ENCODE measurements around the gene PCNX2.
"Not testable (repeated sequence)": the region's sequence is repeated elsewhere in the genome, so short reads cannot be mapped to it uniquely, and the experiment has no call there.

The PCNX2 gene

GRCh38 chr1:233233508-233234040, 62.0 kb downstream of the PCNX2 start:
- no peak for DNase-seq (ENCODE audit: low read depth in 2 of 2, low spot score in 1 of 2)

GRCh38 chr1:233230011-233230410, 65.5 kb downstream of the PCNX2 start:
- DNase-seq (ENCODE audit: low read depth in 2 of 2, low spot score in 1 of 2), result no peak

- DNase-seq (ENCODE audit: low read depth in 2 of 2, low spot score in 1 of 2), result no peak
Measured at GRCh38 chr1:233229288-233229687, 66.2 kb downstream of the PCNX2 start.

GRCh38 chr1:233227930-233228465, 67.5 kb downstream of the PCNX2 start:
- no peak for DNase-seq (ENCODE audit: low read depth in 2 of 2, low spot score in 1 of 2)

- DNase-seq (ENCODE audit: low read depth in 2 of 2, low spot score in 1 of 2), result no peak
Measured at GRCh38 chr1:233224311-233224710, 71.2 kb downstream of the PCNX2 start.

- no peak for DNase-seq (ENCODE audit: low read depth in 2 of 2, low spot score in 1 of 2)
Measured at GRCh38 chr1:233217832-233218231, 77.7 kb downstream of the PCNX2 start.

- DNase-seq (ENCODE audit: low read depth in 2 of 2, low spot score in 1 of 2), result no peak
Measured at GRCh38 chr1:233216009-233216408, 79.5 kb downstream of the PCNX2 start.

- DNase-seq (ENCODE audit: low read depth in 2 of 2, low spot score in 1 of 2), result no peak
Measured at GRCh38 chr1:233215135-233215760, 80.3 kb downstream of the PCNX2 start.

GRCh38 chr1:233211595-233211994, 83.9 kb downstream of the PCNX2 start:
- no peak for DNase-seq (ENCODE audit: low read depth in 2 of 2, low spot score in 1 of 2)

GRCh38 chr1:233211106-233211505, 84.4 kb downstream of the PCNX2 start:
- DNase-seq (ENCODE audit: low read depth in 2 of 2, low spot score in 1 of 2), result no peak

GRCh38 chr1:233209481-233209880, 86.0 kb downstream of the PCNX2 start:
- DNase-seq (ENCODE audit: low read depth in 2 of 2, low spot score in 1 of 2), result no peak

- no peak for DNase-seq (ENCODE audit: low read depth in 2 of 2, low spot score in 1 of 2)
Measured at GRCh38 chr1:233208687-233209086, 86.8 kb downstream of the PCNX2 start.

- DNase-seq (ENCODE audit: low read depth in 2 of 2, low spot score in 1 of 2), result no peak
Measured at GRCh38 chr1:233197940-233198339, 97.6 kb downstream of the PCNX2 start.

GRCh38 chr1:233193741-233194140, 101.8 kb downstream of the PCNX2 start:
- DNase-seq (ENCODE audit: low read depth in 2 of 2, low spot score in 1 of 2), result no peak

- DNase-seq (ENCODE audit: low read depth in 2 of 2, low spot score in 1 of 2), result no peak
Measured at GRCh38 chr1:233190987-233191386, 104.5 kb downstream of the PCNX2 start.

GRCh38 chr1:233189526-233189925, 106.0 kb downstream of the PCNX2 start:
- no peak for DNase-seq (ENCODE audit: low read depth in 2 of 2, low spot score in 1 of 2)

GRCh38 chr1:233188061-233188460, 107.5 kb downstream of the PCNX2 start:
- DNase-seq (ENCODE audit: low read depth in 2 of 2, low spot score in 1 of 2), result no peak

- DNase-seq (ENCODE audit: low read depth in 2 of 2, low spot score in 1 of 2), result no peak
Measured at GRCh38 chr1:233183226-233184020, 112.1 kb downstream of the PCNX2 start.

GRCh38 chr1:233182587-233182986, 112.9 kb downstream of the PCNX2 start:
- no peak for DNase-seq (ENCODE audit: low read depth in 2 of 2, low spot score in 1 of 2)

GRCh38 chr1:233180641-233181364, 114.7 kb downstream of the PCNX2 start:
- DNase-seq (ENCODE audit: low read depth in 2 of 2, low spot score in 1 of 2), result no peak

GRCh38 chr1:233179638-233180037, 115.9 kb downstream of the PCNX2 start:
- DNase-seq (ENCODE audit: low read depth in 2 of 2, low spot score in 1 of 2), result not testable (repeated sequence)

- no peak for DNase-seq (ENCODE audit: low read depth in 2 of 2, low spot score in 1 of 2)
Measured at GRCh38 chr1:233172201-233172600, 123.3 kb downstream of the PCNX2 start.

All from stimulated activated CD8-positive, alpha-beta memory T cell treated with anti-CD3 and anti-CD28 coated beads, Interleukin-4, amount 100 ng/mL, for 1 hour (primary cell).